Measurements from ENCODE around the gene CUEDC1. TPM values are rescaled to one million over a fixed set of nuclear protein-coding genes. Genes with fewer than 3 reads are reported as not detected.

The CUEDC1 gene
- total RNA-seq, 2 experiments from 2014 or later, result 0.29 to 0.40 TPM

DNA sequence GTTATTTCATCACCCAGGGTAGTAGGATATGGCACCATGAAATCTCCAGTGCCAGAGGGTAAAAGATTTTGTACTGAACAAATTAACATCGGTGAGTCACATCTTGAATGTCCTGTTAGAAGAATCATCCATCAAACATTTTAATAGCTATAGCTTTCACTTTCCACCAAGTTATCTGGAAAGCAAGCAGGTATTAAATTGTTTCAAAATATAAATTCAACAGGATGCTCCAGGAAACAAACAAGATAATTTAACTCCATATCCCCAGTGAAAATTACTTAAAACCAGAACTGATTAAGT is 30.4 kb upstream of the CUEDC1 start:
- peaks cover 71% of the 10 kb centered on the region for H3K4me1 Mint-ChIP-seq (ENCODE audit: low read depth)
- H3K9me3 Mint-ChIP-seq, result no peaks in the 10 kb centered on the region
- no peak overlapping the region for H3K27ac Mint-ChIP-seq
- ChIA-PET POLR2A (interaction anchor here (0.8 to 1.9 kb wide), 4 partner anchors 11 to 118 kb away, joined by 3 to 16 read pairs (median 4); partner anchors contain the start of gene SRSF1), CTCF (interaction anchor here (0.7 to 3.0 kb wide), 13 partner anchors 8 to 152 kb away, joined by 3 to 32 read pairs (median 7); partner anchors contain the start of gene CUEDC1)
- intact Hi-C loops (cut with micrococcal nuclease), result loop anchor here (5.0 kb wide), 1 partner anchor 33 kb away; no protein-coding TSS in a partner anchor
- peak overlapping the region; percentile 38 for H3K4me3 Mint-ChIP-seq
- no peaks in the 10 kb centered on the region for H3K27me3 Mint-ChIP-seq
- ATAC-seq (no peak), DNase-seq (no peak)
- TF ChIP-seq, protein P1, sequence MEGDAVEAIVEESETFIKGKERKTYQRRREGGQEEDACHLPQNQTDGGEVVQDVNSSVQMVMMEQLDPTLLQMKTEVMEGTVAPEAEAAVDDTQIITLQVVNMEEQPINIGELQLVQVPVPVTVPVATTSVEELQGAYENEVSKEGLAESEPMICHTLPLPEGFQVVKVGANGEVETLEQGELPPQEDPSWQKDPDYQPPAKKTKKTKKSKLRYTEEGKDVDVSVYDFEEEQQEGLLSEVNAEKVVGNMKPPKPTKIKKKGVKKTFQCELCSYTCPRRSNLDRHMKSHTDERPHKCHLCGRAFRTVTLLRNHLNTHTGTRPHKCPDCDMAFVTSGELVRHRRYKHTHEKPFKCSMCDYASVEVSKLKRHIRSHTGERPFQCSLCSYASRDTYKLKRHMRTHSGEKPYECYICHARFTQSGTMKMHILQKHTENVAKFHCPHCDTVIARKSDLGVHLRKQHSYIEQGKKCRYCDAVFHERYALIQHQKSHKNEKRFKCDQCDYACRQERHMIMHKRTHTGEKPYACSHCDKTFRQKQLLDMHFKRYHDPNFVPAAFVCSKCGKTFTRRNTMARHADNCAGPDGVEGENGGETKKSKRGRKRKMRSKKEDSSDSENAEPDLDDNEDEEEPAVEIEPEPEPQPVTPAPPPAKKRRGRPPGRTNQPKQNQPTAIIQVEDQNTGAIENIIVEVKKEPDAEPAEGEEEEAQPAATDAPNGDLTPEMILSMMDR (IDR thresholded peaks at IDR 0.05), result no peak
- peaks cover 34% of the 10 kb centered on the region for H3K36me3 Mint-ChIP-seq (ENCODE audit: low read depth)

GRCh38 chr17:57984936-57985674 is 29.9 kb upstream of the CUEDC1 start:
- ChIA-PET POLR2A (interaction anchor here (1.2 to 1.3 kb wide), 2 partner anchors 14 to 21 kb away, joined by 4 to 5 read pairs; partner anchors contain the start of gene SRSF1), CTCF (interaction anchor here (0.7 to 3.0 kb wide), 12 partner anchors 9 to 151 kb away, joined by 3 to 32 read pairs (median 6); partner anchors contain the start of gene CUEDC1)
- H3K4me1 Mint-ChIP-seq (ENCODE audit: low read depth), result peaks cover 70% of the 10 kb centered on the region

GRCh38 chr17:57984261-57984890 is 29.2 kb upstream of the CUEDC1 start:
- H3K36me3 Mint-ChIP-seq (ENCODE audit: low read depth), result peaks cover 39% of the 10 kb centered on the region
- no peak overlapping the region for H3K27ac Mint-ChIP-seq
- peaks cover 64% of the 10 kb centered on the region for H3K4me1 Mint-ChIP-seq (ENCODE audit: low read depth)
- H3K27me3 Mint-ChIP-seq, result no peaks in the 10 kb centered on the region
- no peak for ATAC-seq
- H3K9me3 Mint-ChIP-seq, result no peaks in the 10 kb centered on the region
- no peak for DNase-seq
- TF ChIP-seq, protein P1 (IDR thresholded peaks at IDR 0.05), result no peak
- intact Hi-C loops (cut with micrococcal nuclease), result no loop called here
- H3K4me3 Mint-ChIP-seq, result no peak overlapping the region
- ChIA-PET CTCF (interaction anchor here (1.0 to 3.0 kb wide), 6 partner anchors 9 to 128 kb away, joined by 3 to 32 read pairs (median 6); no protein-coding TSS in a partner anchor), POLR2A (interaction anchor here (0.6 to 1.3 kb wide), 2 partner anchors 15 to 22 kb away, joined by 3 to 5 read pairs; partner anchors contain the start of gene SRSF1)

More at GRCh38 chr17:57984936-57985674, 29.9 kb upstream of the CUEDC1 start:
- no peak for ATAC-seq
- H3K4me3 Mint-ChIP-seq, result peak overlapping the region; percentile 38
- no peak overlapping the region for H3K27ac Mint-ChIP-seq
- no peaks in the 10 kb centered on the region for H3K27me3 Mint-ChIP-seq
- no peaks in the 10 kb centered on the region for H3K9me3 Mint-ChIP-seq
- TF ChIP-seq, protein P1 (IDR thresholded peaks at IDR 0.05), result no peak
- H3K36me3 Mint-ChIP-seq (ENCODE audit: low read depth), result peaks cover 39% of the 10 kb centered on the region
- intact Hi-C loops (cut with micrococcal nuclease), result loop anchor here (5.0 kb wide), 1 partner anchor 33 kb away; no protein-coding TSS in a partner anchor
- DNase-seq, result no peak

- Mint-ChIP-seq H3K36me3 (ENCODE audit: low read depth) (peaks cover 40% of the 10 kb centered on the region), H3K27ac (no peak overlapping the region), H3K4me3 (no peak overlapping the region), H3K9me3 (no peaks in the 10 kb centered on the region), H3K4me1 (ENCODE audit: low read depth) (peaks cover 60% of the 10 kb centered on the region), H3K27me3 (no peaks in the 10 kb centered on the region)
- no peak for DNase-seq
- intact Hi-C loops (cut with micrococcal nuclease), result no loop called here
- POLR2A ChIA-PET, result interaction anchor here (1.0 to 1.7 kb wide), 3 partner anchors 11 to 23 kb away, joined by 3 to 9 read pairs (median 3); no protein-coding TSS in a partner anchor
- no peak for ATAC-seq
- TF ChIP-seq, protein P1 (IDR thresholded peaks at IDR 0.05), result no peak
- CTCF ChIA-PET, result interaction anchor here (1.3 to 2.6 kb wide), 3 partner anchors 10 to 125 kb away, joined by 3 to 10 read pairs (median 7); no protein-coding TSS in a partner anchor
These were observed 28.2 kb upstream of the CUEDC1 start for GRCh38 chr17:57983446-57983845.
